Subcutaneous abdominal adipose tissue (tissue), 5 donors: ENCODE measurements around the gene INSIG1.

Experiments used
- H3K27ac ChIP-seq: one replicate; pipeline ENCODE4 v1.7.0; 2013; ENCODE audit warnings: low read depth, mild to moderate bottlenecking, inconsistent platforms, low read length, moderate library complexity
- H3K27me3 ChIP-seq, 5 donors: one replicate each; pipeline ENCODE4 v1.7.0; 2013; ENCODE audit warnings: low read length in 5 of 5, inconsistent platforms in 1 of 5; ENCODE audit not compliant: control insufficient read depth in 5 of 5, insufficient read depth in 4 of 5
- H3K36me3 ChIP-seq, 5 donors: one replicate each; pipeline ENCODE4 v1.7.0; 2013; ENCODE audit warnings: low read length in 5 of 5; ENCODE audit not compliant: control insufficient read depth in 5 of 5, insufficient read depth in 5 of 5
- H3K4me1 ChIP-seq, 5 donors: one replicate each; pipeline ENCODE4 v1.7.0; 2013; ENCODE audit warnings: low read length in 5 of 5, mild to moderate bottlenecking in 3 of 5, moderate library complexity in 1 of 5; ENCODE audit not compliant: control insufficient read depth in 5 of 5, insufficient read depth in 5 of 5
- H3K4me3 ChIP-seq, 5 donors: one replicate each; pipeline ENCODE4 v1.7.0; 2013; ENCODE audit warnings: low read length in 5 of 5, low read depth in 1 of 5
- H3K9ac ChIP-seq, 5 donors: one replicate each; pipeline ENCODE4 v1.7.0; 2013; ENCODE audit warnings: low read length in 5 of 5, mild to moderate bottlenecking in 4 of 5, moderate library complexity in 3 of 5
- H3K9me3 ChIP-seq, 5 donors: one replicate each; pipeline ENCODE4 v1.7.0; 2013; ENCODE audit warnings: low read length in 5 of 5; ENCODE audit not compliant: control insufficient read depth in 5 of 5
- donor health status: healthy.
- donor health status: healthy.
- donor health status: healthy.
- donor health status: healthy.
- donor health status: healthy.

The INSIG1 gene

GRCh38 chr7:155274633-155275355 lies 22.9 kb upstream of the INSIG1 start:
- Histone ChIP-seq H3K4me3 (no peak overlapping the region), H3K9me3 (no peaks in the 10 kb centered on the region), H3K36me3 (no peaks in the 10 kb centered on the region), H3K27ac (peak overlapping the region; percentile 32), H3K27me3 (no peaks in the 10 kb centered on the region), H3K4me1 (peaks cover 0 to 22% (median 9%) of the 10 kb centered on the region in 5 donors), H3K9ac (no peak overlapping the region)

GRCh38 chr7:155276042-155276799 lies 21.5 kb upstream of the INSIG1 start:
- H3K27me3 ChIP-seq: no peaks in the 10 kb centered on the region

GRCh38 chr7:155276800-155277375 lies 20.8 kb upstream of the INSIG1 start:
- no peak overlapping the region for H3K4me3 ChIP-seq

More at GRCh38 chr7:155276042-155276799, 21.5 kb upstream of the INSIG1 start:
- no peak overlapping the region for H3K27ac ChIP-seq
- H3K9ac ChIP-seq: no peak overlapping the region
- peaks cover 0 to 17% (median 14%) of the 10 kb centered on the region in 5 donors for H3K4me1 ChIP-seq
- H3K9me3 ChIP-seq: no peaks in the 10 kb centered on the region
- H3K4me3 ChIP-seq: no peak overlapping the region
- no peaks in the 10 kb centered on the region for H3K36me3 ChIP-seq

GRCh38 chr7:155277385-155277994 lies 20.2 kb upstream of the INSIG1 start:
- peaks cover 1 to 19% (median 15%) of the 10 kb centered on the region in 5 donors for H3K4me1 ChIP-seq
- no peaks in the 10 kb centered on the region for H3K36me3 ChIP-seq
- H3K4me3 ChIP-seq: no peak overlapping the region
- H3K9me3 ChIP-seq: no peaks in the 10 kb centered on the region
- no peak overlapping the region for H3K9ac ChIP-seq
- H3K27me3 ChIP-seq: no peaks in the 10 kb centered on the region
- no peak overlapping the region for H3K27ac ChIP-seq

More at GRCh38 chr7:155276800-155277375, 20.8 kb upstream of the INSIG1 start:
- Histone ChIP-seq H3K9ac (no peak overlapping the region), H3K27me3 (no peaks in the 10 kb centered on the region), H3K9me3 (no peaks in the 10 kb centered on the region), H3K27ac (no peak overlapping the region), H3K4me1 (peaks cover 0 to 17% (median 14%) of the 10 kb centered on the region in 5 donors), H3K36me3 (no peaks in the 10 kb centered on the region)

- Histone ChIP-seq H3K9ac (no peak overlapping the region), H3K4me3 (no peak overlapping the region), H3K9me3 (no peaks in the 10 kb centered on the region), H3K27ac (no peak overlapping the region), H3K27me3 (no peaks in the 10 kb centered on the region), H3K36me3 (no peaks in the 10 kb centered on the region), H3K4me1 (peaks cover 3 to 23% (median 16%) of the 10 kb centered on the region in 5 donors)
These were observed 18.8 kb upstream of the INSIG1 start for GRCh38 chr7:155278921-155279320.

GRCh38 chr7:155279787-155280445 lies 17.8 kb upstream of the INSIG1 start:
- H3K27me3 ChIP-seq: peaks cover 0 to 2% (median 0%) of the 10 kb centered on the region in 5 donors
- no peaks in the 10 kb centered on the region for H3K9me3 ChIP-seq
- no peak overlapping the region for H3K9ac ChIP-seq
- H3K4me3 ChIP-seq: no peak overlapping the region
- peaks cover 3 to 18% (median 8%) of the 10 kb centered on the region in 5 donors for H3K4me1 ChIP-seq
- H3K36me3 ChIP-seq: no peaks in the 10 kb centered on the region
- no peak overlapping the region for H3K27ac ChIP-seq

GRCh38 chr7:155280446-155281397 lies 17.0 kb upstream of the INSIG1 start:
- no peak overlapping the region for H3K27ac ChIP-seq
- no peaks in the 10 kb centered on the region for H3K9me3 ChIP-seq
- peaks cover 0 to 16% (median 4%) of the 10 kb centered on the region in 5 donors for H3K4me1 ChIP-seq
- H3K4me3 ChIP-seq: no peak overlapping the region
- H3K9ac ChIP-seq: no peak overlapping the region
- no peaks in the 10 kb centered on the region for H3K36me3 ChIP-seq
- H3K27me3 ChIP-seq: peaks cover 0 to 3% (median 0%) of the 10 kb centered on the region in 5 donors

- Histone ChIP-seq H3K4me1 (peaks cover 0 to 16% (median 4%) of the 10 kb centered on the region in 5 donors), H3K4me3 (no peak overlapping the region), H3K9me3 (no peaks in the 10 kb centered on the region), H3K27me3 (peaks cover 0 to 3% (median 0%) of the 10 kb centered on the region in 5 donors), H3K9ac (no peak overlapping the region), H3K36me3 (no peaks in the 10 kb centered on the region), H3K27ac (no peak overlapping the region)
These were observed 16.2 kb upstream of the INSIG1 start for GRCh38 chr7:155281398-155281969.
